AG04449 (cell line): ENCODE measurements around the gene DRAM2.
"Not testable (repeated sequence)": the region's sequence is repeated elsewhere in the genome, so short reads cannot be mapped to it uniquely, and the experiment has no call there.

Experiments
- CTCF ChIA-PET: fragments of 350-600 bp; formaldehyde crosslinking; extraction: SDS; loops from one replicate; lab custom pipeline; 2021; ENCODE audit warnings: antibody characterized with exemption; lab: Yijun Ruan, JAX
- POLR2A ChIA-PET: fragments of 400-600, 350-600 bp; formaldehyde crosslinking; extraction: SDS; loops from one replicate; lab custom pipeline; 2020; ENCODE audit warnings: antibody characterized with exemption, inconsistent platforms; lab: Yijun Ruan, JAX
- DNase-seq: peaks from one replicate; pipeline ENCODE4 v3.0.0-alpha.2; 2010; ENCODE audit warnings: low read depth, low spot score
- H3K4me3 ChIP-seq: 2 replicates; pipeline ENCODE4 v1.5.1; 2011; ENCODE audit warnings: low read depth, mild to moderate bottlenecking, control low read depth, low read length
- TF ChIP-seq, protein P1 (sequence below): IDR thresholded peaks from one replicate; pipeline ENCODE4 v1.5.1; 2011; ENCODE audit warnings: mild to moderate bottlenecking, moderate library complexity, low read length, control low read depth, inconsistent platforms; ENCODE audit not compliant: insufficient read depth; ENCODE audit errors: missing control alignments

The DRAM2 gene

DNA sequence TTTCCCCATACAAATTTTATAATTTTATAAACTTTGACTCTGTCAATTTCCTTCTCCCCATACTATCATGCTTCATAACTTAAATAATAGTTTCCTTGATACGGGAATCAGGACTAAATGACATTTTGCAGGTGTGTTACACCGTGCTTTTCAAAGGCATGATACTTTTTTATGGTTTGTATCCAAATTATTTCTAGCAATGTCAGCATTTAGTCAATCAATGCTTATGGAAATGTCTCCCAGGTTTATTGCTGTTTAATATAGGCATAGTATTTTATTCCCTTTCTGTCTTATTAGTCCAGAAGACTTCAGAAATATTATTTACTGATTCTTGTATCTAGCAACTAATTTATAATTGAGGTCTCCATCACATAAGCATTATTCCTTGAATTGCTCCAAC, 23.4 kb downstream of the DRAM2 start:
- POLR2A ChIA-PET = no interaction called here
- no peak overlapping the region for H3K4me3 ChIP-seq
- CTCF ChIA-PET = no interaction called here
- TF ChIP-seq, protein P1, sequence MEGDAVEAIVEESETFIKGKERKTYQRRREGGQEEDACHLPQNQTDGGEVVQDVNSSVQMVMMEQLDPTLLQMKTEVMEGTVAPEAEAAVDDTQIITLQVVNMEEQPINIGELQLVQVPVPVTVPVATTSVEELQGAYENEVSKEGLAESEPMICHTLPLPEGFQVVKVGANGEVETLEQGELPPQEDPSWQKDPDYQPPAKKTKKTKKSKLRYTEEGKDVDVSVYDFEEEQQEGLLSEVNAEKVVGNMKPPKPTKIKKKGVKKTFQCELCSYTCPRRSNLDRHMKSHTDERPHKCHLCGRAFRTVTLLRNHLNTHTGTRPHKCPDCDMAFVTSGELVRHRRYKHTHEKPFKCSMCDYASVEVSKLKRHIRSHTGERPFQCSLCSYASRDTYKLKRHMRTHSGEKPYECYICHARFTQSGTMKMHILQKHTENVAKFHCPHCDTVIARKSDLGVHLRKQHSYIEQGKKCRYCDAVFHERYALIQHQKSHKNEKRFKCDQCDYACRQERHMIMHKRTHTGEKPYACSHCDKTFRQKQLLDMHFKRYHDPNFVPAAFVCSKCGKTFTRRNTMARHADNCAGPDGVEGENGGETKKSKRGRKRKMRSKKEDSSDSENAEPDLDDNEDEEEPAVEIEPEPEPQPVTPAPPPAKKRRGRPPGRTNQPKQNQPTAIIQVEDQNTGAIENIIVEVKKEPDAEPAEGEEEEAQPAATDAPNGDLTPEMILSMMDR = no peak
- DNase-seq = no peak

DNA sequence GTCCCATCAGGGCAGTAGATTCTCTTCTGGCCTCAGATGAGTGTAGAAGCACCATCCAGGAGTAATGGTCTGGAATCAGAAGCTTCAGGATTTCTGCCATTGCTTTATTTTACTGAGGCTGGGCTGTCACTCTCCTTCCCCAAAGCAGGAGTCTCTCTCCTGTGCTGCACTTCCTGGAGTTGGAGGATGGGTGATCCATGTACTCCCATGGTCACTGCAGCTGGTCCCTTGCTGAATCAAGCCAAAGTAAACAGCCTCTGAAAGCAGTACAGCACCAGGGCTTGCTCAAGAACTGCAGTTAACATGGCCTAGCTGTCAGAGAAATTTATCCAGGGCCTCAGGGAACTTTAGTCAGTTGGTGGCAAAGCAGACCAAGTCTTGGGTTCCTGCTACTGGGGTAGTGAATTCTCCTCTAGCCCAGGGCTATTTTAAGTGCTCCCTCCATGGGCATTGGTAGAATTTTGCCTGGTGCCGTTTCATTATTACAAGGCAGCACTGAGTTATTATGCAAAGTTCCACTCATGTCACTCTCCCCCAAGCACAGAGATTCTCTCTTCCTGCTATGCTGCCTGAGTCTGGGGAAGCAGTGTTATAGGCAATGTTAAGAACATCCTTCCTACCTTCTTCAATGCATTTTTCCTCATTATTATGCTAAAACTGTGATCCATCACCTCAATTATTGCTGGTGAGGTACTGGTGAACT, 29.5 kb downstream of the DRAM2 start:
- no peak overlapping the region for H3K4me3 ChIP-seq
- no peak for DNase-seq
- TF ChIP-seq, protein P1 = no peak
- POLR2A ChIA-PET = no interaction called here
- CTCF ChIA-PET = no interaction called here

DNA sequence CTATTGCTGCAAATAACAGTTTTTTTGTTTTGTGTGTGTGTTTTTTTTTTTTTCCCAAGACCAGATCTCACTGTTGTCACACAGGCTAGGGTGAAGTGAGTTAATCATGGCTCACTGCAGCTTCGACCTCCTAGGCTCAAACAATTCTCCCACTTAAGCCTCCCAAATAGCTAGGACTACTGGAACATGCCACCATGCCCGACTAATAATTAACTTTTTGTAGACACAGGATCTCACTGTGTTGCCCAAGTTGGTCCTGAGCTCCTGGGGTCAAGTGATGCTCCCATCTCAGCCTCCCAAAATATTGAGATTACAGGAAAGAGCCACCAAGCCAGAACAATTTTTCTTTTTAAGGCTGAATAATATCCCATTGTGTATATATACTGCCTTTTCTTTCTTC, 34.9 kb downstream of the DRAM2 start:
- TF ChIP-seq, protein P1 = no peak
- no peak overlapping the region for H3K4me3 ChIP-seq
- CTCF ChIA-PET = no interaction called here
- no peak for DNase-seq
- POLR2A ChIA-PET = no interaction called here

DNA sequence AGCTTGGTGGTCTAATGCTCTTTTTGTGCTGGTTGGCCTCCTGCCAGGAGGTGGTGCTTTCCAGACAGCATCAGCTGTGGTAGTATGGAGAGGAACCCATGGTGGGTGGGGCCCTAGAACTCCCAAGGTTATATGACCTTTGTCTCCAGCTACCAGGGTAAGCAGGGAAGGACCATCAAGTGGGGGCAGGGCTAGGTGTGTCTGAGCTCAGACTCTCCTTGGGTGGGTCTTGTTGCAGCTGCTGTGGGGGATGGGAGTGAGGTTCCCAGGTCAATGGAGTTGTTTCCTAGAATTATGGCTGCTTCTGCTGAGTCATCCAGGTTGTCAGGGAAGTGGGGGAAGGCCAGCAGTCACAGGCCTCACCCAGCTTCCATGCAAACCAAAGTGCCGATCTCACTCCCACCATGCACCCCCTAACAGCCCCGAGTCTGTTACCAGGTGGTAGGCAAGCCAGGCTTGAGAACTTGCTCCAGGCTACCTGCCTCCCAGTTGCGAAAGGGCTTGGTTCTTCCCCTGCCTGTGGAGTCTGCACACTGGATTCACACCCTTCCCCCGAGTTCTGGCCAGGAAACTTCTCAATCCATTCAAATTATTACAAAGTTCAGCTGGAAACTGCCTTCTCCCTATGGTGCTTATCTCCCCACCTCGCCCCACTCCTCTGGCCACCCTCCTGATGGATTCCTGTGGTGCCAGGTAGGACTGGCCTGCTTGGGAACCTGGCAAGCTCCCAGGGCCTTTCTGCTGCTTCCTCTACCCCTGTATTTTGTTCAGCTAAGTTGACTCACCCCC, 37.8 kb downstream of the DRAM2 start:
- H3K4me3 ChIP-seq = no peak overlapping the region
- POLR2A ChIA-PET = no interaction called here
- TF ChIP-seq, protein P1 = no peak

GRCh38 chr1:111099289-111099688, 40.6 kb downstream of the DRAM2 start:
- CTCF ChIA-PET = no interaction called here
- H3K4me3 ChIP-seq = no peak overlapping the region
- POLR2A ChIA-PET = no interaction called here
- no peak for DNase-seq
- TF ChIP-seq, protein P1 = no peak

More for the DNA sequence above, 37.8 kb downstream of the DRAM2 start:
- no peak for DNase-seq
- CTCF ChIA-PET = no interaction called here

DNA sequence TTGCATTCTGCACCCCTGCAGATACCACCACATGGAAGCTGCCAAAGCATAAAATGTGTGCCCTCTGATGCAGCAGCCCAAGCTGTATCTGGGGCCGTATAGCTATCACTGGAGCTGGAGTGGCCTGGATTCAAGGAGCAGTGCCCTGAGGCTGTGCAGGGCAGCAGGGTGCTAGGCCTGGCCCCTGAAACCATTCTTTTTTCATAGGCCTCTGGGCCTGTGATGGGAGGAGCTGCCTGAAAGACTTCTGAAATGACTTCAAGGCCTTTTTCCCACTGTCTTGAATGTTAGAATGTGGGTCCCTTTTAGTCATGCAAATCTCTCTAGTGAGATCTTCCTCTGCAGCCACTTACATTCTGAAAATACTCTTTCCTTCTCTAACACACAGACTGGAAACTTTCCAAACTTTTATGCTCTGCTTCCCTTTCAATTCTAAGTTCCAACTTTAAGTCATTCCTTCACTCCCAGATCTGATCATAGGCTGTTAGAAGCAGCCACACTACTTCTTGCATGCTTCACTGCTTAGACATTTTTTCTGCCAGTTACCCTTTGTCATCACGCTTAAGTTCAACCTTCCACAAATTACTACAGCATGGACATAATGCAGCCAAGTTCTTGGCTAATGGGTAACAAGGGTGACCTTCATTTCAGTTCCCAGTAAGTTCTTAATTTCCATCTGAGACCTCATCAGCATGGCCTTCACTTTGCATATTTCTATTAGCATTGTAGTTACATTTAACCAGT, 42.4 kb downstream of the DRAM2 start:
- CTCF ChIA-PET = no interaction called here
- POLR2A ChIA-PET = no interaction called here

DNA sequence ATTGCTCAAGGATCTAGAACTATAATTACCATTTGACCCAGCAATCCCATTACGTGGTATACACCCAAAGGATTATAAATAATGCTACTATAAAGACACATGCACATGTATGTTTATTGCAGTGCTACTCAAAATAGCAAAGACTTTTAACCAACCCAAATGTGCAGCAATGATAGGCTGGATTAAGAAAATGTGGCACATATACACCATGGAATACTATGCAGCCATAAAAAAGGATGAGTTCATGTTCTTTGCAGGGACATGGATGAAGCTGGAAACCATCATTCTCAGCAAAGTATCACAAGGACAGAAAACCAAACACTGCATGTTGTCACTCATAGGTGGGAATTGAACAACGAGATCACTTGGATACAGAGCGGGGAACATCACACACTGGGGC, 44.5 kb downstream of the DRAM2 start:
- H3K4me3 ChIP-seq, POLR2A ChIA-PET, DNase-seq, CTCF ChIA-PET: not testable (repeated sequence)

More for the DNA sequence above, 42.4 kb downstream of the DRAM2 start:
- DNase-seq = no peak
- TF ChIP-seq, protein P1 = no peak
- H3K4me3 ChIP-seq = no peak overlapping the region
